Mesodermal cell (in vitro differentiated cells): Measurements from ENCODE around the gene PRR35.

Experiments used
- H3K27ac ChIP-seq: 2 replicates; pipeline ENCODE4 v1.7.0; 2013; ENCODE audit warnings: mild to moderate bottlenecking, low read depth, low read length, moderate library complexity; ENCODE audit not compliant: severe bottlenecking
- H3K36me3 ChIP-seq: 2 replicates; pipeline ENCODE4 v1.7.1; 2013; ENCODE audit warnings: mild to moderate bottlenecking, low read length, moderate library complexity; ENCODE audit not compliant: control insufficient read depth, insufficient read depth
- H3K4me1 ChIP-seq: one replicate; pipeline ENCODE4 v1.7.1; 2013; ENCODE audit warnings: mild to moderate bottlenecking, low read length; ENCODE audit not compliant: insufficient read depth, control insufficient read depth, poor library complexity, severe bottlenecking
- H3K4me3 ChIP-seq: 2 replicates; pipeline ENCODE4 v1.7.0; 2013; ENCODE audit warnings: low read length, control low read depth, mild to moderate bottlenecking; ENCODE audit not compliant: insufficient read depth, poor library complexity, severe bottlenecking; ENCODE audit errors: extremely low read depth
- H3K9me3 ChIP-seq: 2 replicates; pipeline ENCODE4 v1.7.1; 2013; ENCODE audit warnings: mild to moderate bottlenecking, low read length, moderate library complexity; ENCODE audit not compliant: control insufficient read depth
- WGBS, 2 experiments: methylation state at CpG; one replicate each; pipeline ENCODE4 v1.1.5; 2013; ENCODE audit warnings: missing lambda C conversion rate in 2 of 2; ENCODE audit not compliant: insufficient coverage in 2 of 2; 5-methylcytosine and 5-hydroxymethylcytosine counted together

PRR35 gene

DNA sequence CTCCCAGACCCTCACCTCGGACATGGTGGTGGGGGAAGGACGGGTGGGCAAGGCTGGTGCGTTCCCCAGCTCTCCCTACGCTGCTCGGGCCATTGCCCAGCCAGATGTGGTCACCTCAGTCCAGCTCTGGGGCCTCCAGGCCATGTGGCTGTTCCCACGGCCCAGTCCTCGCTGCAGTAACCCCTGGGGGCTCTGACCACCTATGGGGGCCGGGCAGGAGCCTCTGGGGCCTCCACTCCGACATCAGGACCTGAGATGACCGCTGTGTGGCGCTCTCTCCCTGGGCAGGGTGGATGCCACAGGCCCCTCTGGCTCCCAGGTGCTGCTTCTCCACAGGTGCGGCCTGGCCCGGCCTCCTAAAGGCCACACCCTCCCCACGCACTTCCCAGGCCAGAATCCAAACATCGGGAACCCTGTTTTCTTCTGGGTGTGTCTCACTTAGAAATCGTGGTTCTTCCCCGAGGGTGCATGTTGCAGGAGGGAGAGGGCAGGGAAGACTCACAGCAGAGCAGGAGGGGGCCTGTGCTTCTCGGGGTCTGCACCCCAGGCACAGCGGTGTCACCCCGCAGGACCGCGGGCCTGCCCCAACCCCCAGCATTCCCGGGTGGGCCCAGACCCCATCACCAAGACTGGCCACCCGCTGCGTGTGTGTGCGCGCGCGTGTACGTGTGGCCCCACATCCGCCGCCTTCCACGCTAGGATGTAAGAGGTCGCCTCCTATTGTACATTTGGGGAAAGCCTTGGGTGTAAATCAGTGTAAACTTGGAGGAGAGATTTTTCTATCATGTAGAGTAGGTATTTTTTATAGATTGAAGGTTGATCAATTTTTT lies 38.6 kb upstream of the PRR35 start:
- H3K4me1 ChIP-seq, result peaks cover 14% of the 10 kb centered on the region
- H3K27ac ChIP-seq, result peak overlapping the region; percentile 23
- H3K36me3 ChIP-seq, result peaks cover 33% of the 10 kb centered on the region
- 90 to 94% methylated on average over 21 to 28 of the region's 34 CpGs for WGBS, 2 experiments
- H3K4me3 ChIP-seq, result no peak overlapping the region
- no peaks in the 10 kb centered on the region for H3K9me3 ChIP-seq

DNA sequence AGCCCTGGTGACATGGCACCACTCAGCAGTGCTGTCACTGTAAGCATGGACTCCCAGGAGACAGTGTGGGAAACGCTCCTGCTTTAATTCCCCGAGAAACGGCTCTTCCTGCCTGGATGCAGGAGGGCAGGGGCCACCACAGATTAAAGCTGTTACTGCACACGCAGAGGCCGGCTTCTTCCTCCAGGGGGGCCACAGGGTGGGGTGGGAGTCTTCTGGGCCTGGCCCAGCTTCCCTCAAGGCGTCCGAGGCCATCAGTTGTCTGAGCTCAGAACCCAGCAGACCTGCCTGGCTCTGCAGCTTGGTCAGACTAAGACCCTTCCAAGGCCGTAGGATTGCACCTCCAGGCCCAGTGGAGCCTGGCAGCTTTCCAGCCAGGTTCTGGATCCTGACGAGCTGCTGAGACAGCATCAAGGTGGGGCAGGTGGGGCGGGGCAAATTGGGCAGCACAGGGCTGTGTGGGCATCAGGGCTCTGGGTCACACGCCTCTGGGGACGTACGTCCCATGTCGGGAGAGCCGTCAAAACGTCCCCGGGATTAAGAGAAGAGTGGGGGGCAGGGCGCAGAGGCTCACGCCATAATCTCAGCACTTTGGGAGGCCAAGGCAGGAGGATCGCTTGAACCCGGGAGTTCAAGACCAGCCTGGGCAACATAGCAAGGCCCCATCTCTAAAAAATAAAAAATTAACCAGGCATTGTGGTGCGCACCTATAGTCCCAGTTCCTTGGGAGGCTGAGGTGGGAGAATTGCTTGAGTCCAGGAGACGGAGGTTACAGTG lies 37.7 kb upstream of the PRR35 start:
- Histone ChIP-seq H3K4me1 (peaks cover 15% of the 10 kb centered on the region), H3K9me3 (no peaks in the 10 kb centered on the region), H3K27ac (no peak overlapping the region), H3K4me3 (no peak overlapping the region), H3K36me3 (peaks cover 33% of the 10 kb centered on the region)
- 88 to 91% methylated on average over 21 to 22 of the region's 23 CpGs for WGBS, 2 experiments

DNA sequence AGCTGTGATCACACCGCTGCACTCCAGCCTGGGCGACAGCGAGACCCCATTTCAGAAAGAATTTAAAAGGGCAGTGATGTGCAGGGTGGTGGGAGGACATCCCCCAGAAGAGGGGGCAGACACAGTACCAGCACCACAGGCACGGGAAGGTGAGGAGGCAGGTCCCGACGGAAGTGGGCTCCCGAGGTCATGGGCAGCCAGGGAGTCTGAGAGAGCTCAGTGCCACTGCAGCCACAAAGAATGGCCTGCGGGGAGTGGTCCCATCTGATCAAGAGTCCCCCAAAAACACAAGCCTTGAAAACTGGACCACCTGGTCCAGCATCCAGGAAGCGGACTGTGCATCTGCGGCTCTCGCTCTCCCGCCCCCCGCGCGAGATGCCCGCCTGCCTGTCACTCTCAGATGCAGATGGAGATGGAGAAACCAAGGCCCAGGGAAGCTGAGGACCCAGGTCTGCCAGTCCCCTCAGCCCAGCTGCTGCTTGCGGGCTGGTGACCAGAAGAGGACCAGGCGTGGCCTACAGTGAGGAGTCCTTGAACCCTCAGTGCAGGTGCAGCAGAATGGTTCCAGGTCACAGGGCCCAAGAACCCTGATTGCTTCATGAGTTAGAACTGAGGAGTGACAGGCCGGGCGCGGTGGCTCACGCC lies 37.0 kb upstream of the PRR35 start:
- Histone ChIP-seq H3K4me3 (no peak overlapping the region), H3K9me3 (no peaks in the 10 kb centered on the region), H3K36me3 (peaks cover 33% of the 10 kb centered on the region), H3K4me1 (peaks cover 15% of the 10 kb centered on the region), H3K27ac (no peak overlapping the region)
- 98% methylated on average over 22 of the region's 22 CpGs for whole genome bisulfite sequencing, 2 experiments

DNA sequence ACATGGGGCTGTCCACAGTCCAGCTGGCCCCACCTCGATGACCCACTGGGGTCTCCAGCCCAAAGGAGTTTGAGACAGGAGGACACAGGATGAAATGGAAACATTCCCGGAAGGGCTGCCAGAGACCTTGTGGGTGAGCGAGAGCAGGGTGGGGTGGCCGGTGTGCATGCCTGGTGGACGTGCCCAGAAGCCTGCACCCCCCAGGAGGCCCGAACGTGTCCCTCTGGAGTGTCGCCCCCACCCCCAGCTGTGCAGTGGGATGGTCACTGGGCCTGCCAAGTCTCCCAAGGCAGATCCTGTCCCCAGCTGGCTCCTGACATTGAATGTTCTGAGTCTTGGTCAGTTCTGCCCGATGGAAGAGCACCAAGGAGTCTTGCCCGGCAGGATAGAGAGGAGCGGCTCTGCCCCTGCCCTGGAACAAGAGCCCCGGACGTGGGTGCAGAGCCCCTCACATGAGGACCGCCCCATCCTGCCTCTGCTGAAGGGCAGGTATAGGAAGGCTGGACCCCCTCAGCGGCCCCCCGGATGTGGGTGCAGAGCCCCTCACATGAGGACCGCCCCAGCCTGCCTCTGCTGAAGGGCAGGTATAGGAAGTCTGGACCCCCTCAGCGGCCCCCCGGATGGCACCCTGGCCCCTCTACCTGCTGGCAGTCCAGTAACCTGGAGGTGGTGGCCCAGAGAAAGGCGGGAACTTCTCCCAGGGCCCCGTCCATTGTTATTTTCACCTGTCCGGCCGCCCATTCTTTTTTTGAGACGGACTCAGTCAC lies 35.7 kb upstream of the PRR35 start:
- Histone ChIP-seq H3K9me3 (no peaks in the 10 kb centered on the region), H3K27ac (no peak overlapping the region), H3K4me3 (no peak overlapping the region), H3K36me3 (peaks cover 25% of the 10 kb centered on the region), H3K4me1 (peaks cover 15% of the 10 kb centered on the region)
- WGBS, 2 experiments, result 92 to 96% methylated on average over 21 to 24 of the region's 24 CpGs

DNA sequence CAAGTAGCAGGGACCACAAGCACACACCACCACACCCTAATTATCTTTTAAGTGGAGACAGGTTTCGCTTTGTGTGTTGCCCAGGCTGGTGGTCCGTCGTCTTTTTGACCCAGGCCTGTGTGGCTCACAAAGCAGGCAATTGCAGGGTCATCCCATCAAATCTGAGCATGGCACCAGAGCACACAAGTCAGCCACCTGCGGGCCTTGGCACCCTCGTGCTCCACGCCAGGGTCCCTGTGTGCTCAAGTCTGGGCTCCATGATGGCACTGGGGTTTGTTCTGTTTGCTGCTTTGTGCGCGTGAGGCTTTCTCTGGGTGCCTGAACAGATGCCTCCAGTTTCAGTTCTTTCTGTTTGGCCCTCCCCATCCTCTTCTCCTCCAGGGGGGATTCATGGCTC lies 35.1 kb upstream of the PRR35 start:
- Histone ChIP-seq H3K27ac (no peak overlapping the region), H3K4me3 (no peak overlapping the region), H3K4me1 (peaks cover 15% of the 10 kb centered on the region), H3K36me3 (peaks cover 28% of the 10 kb centered on the region), H3K9me3 (no peaks in the 10 kb centered on the region)
- WGBS, 2 experiments, result 97 to 98% methylated on average over 8 of the region's 8 CpGs

DNA sequence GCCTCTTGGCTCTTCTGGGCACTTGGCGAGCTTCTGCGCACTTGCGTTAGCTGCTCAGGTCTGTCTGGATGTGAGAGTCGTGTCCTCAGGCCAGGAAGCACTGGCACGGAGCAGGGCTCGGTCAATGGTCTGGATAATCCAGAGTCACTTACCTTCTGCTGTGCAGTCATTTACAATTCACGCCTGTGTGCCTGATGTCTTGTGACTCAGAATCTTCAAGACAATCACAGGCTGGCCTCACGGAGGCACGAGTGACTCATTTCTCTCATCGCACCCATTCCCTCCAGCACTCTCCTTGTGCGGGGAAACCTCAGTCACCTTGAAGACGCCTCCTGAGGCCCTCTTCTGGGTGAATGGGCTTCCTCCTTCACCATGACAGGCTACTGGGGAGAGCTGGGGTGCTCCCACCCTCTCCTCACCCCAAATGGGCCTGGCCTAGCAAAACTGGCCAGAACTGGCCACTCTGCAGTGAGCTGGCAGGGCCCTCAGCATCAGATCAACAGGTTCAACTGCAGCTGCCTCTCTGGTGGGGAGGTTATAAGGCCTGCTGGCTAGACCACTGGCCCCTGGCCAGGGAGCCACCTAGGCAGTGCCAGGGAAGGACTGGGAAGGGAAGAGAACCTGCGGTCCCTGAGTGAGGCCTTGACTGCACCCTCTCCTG lies 34.5 kb upstream of the PRR35 start:
- peaks cover 15% of the 10 kb centered on the region for H3K4me1 ChIP-seq
- H3K4me3 ChIP-seq, result peak overlapping the region; percentile 76
- 85 to 90% methylated on average over 12 to 13 of the region's 13 CpGs for WGBS, 2 experiments
- H3K27ac ChIP-seq, result peak overlapping the region; percentile 79
- H3K36me3 ChIP-seq, result peaks cover 31% of the 10 kb centered on the region
- no peaks in the 10 kb centered on the region for H3K9me3 ChIP-seq

DNA sequence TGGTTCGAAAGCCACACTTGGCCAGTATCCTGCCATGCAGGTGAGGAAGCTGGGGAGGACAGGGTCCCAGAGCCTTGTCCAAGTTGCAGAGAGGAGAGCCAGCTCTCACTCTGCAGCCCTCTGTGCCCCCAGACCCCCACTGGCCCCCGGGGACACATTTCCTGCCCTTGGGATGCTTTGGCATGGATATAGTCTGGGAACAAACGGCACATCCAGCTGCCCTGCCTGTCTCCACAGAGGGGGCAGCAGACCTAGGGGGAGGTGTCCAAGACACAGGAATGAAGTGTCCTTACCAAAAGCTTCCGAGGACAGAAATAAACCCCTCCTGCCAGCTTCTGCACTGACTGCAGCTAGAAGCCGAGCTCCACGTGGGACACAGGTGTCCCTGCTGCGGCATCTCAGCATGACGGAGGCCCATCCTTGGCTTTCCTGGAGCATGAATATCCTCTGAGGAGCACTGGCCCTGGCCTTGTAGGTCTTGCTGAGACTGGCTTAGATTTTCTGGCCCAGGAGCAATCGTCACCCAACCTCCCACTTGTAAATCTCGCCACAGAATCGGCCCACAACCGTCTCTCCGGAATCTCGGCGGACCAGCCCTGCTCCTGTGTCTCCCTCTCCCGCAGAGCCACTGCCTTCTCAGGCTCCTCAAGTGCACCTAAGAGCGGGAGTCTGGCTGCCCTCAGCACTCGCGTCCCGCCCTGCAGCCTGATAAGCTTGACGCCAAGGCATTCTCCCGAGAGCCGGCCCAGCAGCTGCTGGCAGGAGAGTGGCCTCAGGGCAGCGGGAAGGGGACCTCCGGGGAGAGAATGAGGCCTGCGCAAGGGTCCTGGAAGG lies 33.8 kb upstream of the PRR35 start:
- Histone ChIP-seq H3K9me3 (no peaks in the 10 kb centered on the region), H3K4me3 (peak overlapping the region; percentile 76), H3K4me1 (peaks cover 15% of the 10 kb centered on the region), H3K36me3 (peaks cover 27% of the 10 kb centered on the region), H3K27ac (peak overlapping the region; percentile 93)
- 23 to 26% methylated on average over 23 to 26 of the region's 26 CpGs for WGBS, 2 experiments

DNA sequence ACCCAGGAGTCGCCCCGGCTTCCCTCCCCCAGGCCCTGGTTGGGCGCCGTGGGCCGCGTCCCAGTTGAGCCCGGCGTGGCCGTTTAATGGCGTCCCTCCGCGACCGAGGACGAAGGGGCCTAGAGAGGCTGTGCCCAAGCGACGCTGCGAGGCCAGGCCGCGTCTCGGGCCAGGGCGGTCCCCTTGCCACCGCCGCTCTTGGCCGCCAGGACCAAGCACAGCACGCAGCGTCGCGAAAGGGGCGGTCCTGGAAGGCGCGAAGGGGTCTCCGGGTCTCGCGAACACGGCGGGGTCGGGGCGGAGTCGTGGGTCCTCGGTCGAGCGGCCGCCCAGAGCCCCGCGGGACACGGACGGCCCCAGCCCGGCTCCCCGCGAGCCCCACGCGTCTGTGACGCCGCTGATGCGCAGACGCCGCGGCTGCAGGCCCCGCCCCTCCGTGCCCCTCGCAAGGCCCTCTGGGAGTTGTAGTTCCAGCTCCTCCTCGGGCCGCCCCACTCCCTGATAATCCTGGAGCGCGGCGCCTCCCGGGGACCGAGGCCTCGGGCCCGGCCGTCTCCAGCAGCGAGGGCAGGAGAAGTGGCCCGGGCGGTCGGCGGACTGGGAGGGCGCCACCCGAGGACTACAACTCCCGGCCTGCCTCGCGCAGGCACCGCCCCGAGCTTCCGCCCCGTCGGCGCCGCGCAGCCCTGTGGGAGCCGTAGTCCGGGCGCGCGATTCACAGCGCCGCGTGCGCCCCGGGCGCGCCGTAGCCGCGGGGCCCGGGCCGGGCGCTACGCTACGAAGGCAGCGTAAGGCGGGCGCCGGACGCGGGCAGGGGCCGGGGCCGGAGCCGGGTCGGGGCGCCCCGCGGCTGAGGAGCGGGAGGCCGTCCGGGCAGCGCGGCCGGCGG lies 32.9 kb upstream of the PRR35 start, which contains the start of gene CAPN15:
TSS of gene CAPN15 (plus strand) at position 698 of the 889 bp plus-strand sequence. CDS start 19,127 bp downstream, outside the sequence.
- Histone ChIP-seq H3K4me1 (peaks cover 15% of the 10 kb centered on the region), H3K9me3 (no peaks in the 10 kb centered on the region), H3K4me3 (peak within 1 kb of the TSS; percentile 76), H3K27ac (peak within 1 kb of the TSS; percentile 93), H3K36me3 (peaks cover 22% of the 10 kb centered on the region)
- 1% methylated on average over 96 to 118 of the region's 129 CpGs for WGBS, 2 experiments
